Stimulated activated CD8-positive, alpha-beta memory T cell treated with anti-CD3 and anti-CD28 coated beads, Interleukin-12 subunit alpha, Interleukin-12 subunit beta, amount 100 ng/mL, for 24 hours (primary cell): ENCODE data around the gene KLK15.
A peak's percentile ranks its signal among the peaks of the same experiment; 100 is the strongest.
"Not testable (repeated sequence)": the region's sequence is repeated elsewhere in the genome, so short reads cannot be mapped to it uniquely, and the experiment has no call there.

Source experiments
- DNase-seq: peaks from one replicate; pipeline ENCODE4 v3.0.0-alpha.2; 2020; ENCODE audit errors: extremely low read depth

KLK15 gene

GRCh38 chr19:50821248-50821612 lies 12.1 kb downstream of the KLK15 start:
- no peak for DNase-seq

GRCh38 chr19:50820549-50821247 lies 12.7 kb downstream of the KLK15 start:
- no peak for DNase-seq

GRCh38 chr19:50820086-50820485 lies 13.3 kb downstream of the KLK15 start:
- DNase-seq: no peak

- no peak for DNase-seq
Observed at GRCh38 chr19:50819636-50820035, 13.7 kb downstream of the KLK15 start.

- DNase-seq: no peak
Observed at GRCh38 chr19:50818859-50819472, 14.4 kb downstream of the KLK15 start.

- no peak for DNase-seq
Observed at GRCh38 chr19:50817941-50818858, 15.2 kb downstream of the KLK15 start.

GRCh38 chr19:50815439-50815838 lies 17.9 kb downstream of the KLK15 start:
- no peak for DNase-seq

GRCh38 chr19:50814883-50815282 lies 18.5 kb downstream of the KLK15 start:
- no peak for DNase-seq

GRCh38 chr19:50812474-50812873 lies 20.9 kb downstream of the KLK15 start:
- no peak for DNase-seq

GRCh38 chr19:50811622-50812238 lies 21.6 kb downstream of the KLK15 start:
- DNase-seq: not testable (repeated sequence)

GRCh38 chr19:50808856-50809255 lies 24.5 kb downstream of the KLK15 start:
- DNase-seq: no peak

- peak; percentile 96 for DNase-seq
Observed at GRCh38 chr19:50804420-50805272, 28.7 kb downstream of the KLK15 start.

GRCh38 chr19:50803633-50804419 lies 29.5 kb downstream of the KLK15 start:
- DNase-seq: no peak

GRCh38 chr19:50801107-50801506 lies 32.3 kb downstream of the KLK15 start:
- DNase-seq: no peak

GRCh38 chr19:50799547-50799851 lies 33.9 kb downstream of the KLK15 start:
- DNase-seq: no peak

- no peak for DNase-seq
Observed at GRCh38 chr19:50798659-50799546, 34.5 kb downstream of the KLK15 start.

- DNase-seq: no peak
Observed at GRCh38 chr19:50797781-50798658, 35.4 kb downstream of the KLK15 start.

GRCh38 chr19:50797429-50797780 lies 36.0 kb downstream of the KLK15 start:
- DNase-seq: no peak
